ENCODE data around the gene BBIP1. TPM values are rescaled to one million over a fixed set of nuclear protein-coding genes. Genes with fewer than 3 reads are reported as not detected.

Gene BBIP1
- total RNA-seq, 1 donor = 32.2 TPM

DNA sequence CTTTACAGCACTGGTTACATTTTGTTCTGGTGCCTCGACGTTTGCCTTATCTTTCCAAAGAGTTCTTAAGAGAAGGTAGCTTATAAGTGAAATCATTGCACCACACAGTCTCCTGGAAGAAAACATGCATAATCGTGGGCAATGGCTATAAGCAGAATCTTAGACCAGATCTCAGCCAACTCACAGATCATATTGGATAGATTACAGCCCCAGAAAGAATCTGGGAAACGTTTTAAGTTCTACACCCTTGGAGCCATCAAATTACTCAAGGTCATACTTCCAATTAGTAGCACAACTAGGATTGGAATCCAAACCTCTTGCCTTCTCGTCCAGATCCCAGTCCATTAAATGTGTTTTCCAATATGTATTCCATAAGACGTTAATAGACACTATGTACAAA is 56.0 kb downstream of the BBIP1 start:
- DNase-seq (ENCODE audit: insufficient read length, low spot score, missing footprints) = no peak
- Histone ChIP-seq H3K4me1 (ENCODE audit: insufficient read depth, low read length) (peaks cover 23% of the 10 kb centered on the region), H3K4me2 (ENCODE audit: insufficient read depth, low read length) (no peak overlapping the region), H3K79me2 (ENCODE audit: insufficient read depth, low read length) (no peaks in the 10 kb centered on the region), H3K27me3 (ENCODE audit: insufficient read depth, low read length) (no peaks in the 10 kb centered on the region), H2AFZ (ENCODE audit: low read length) (no peak overlapping the region), H4K20me1 (ENCODE audit: insufficient read depth, low read length) (no peaks in the 10 kb centered on the region), H3K27ac (ENCODE audit: low read depth, low read length) (no peak overlapping the region), H3K4me3 (ENCODE audit: insufficient read depth, low read length) (no peak overlapping the region), H3K36me3 (ENCODE audit: insufficient read depth, low read length) (no peaks in the 10 kb centered on the region), H3K9me3 (ENCODE audit: low read depth, low read length) (no peaks in the 10 kb centered on the region)
- TF ChIP-seq, protein P1, sequence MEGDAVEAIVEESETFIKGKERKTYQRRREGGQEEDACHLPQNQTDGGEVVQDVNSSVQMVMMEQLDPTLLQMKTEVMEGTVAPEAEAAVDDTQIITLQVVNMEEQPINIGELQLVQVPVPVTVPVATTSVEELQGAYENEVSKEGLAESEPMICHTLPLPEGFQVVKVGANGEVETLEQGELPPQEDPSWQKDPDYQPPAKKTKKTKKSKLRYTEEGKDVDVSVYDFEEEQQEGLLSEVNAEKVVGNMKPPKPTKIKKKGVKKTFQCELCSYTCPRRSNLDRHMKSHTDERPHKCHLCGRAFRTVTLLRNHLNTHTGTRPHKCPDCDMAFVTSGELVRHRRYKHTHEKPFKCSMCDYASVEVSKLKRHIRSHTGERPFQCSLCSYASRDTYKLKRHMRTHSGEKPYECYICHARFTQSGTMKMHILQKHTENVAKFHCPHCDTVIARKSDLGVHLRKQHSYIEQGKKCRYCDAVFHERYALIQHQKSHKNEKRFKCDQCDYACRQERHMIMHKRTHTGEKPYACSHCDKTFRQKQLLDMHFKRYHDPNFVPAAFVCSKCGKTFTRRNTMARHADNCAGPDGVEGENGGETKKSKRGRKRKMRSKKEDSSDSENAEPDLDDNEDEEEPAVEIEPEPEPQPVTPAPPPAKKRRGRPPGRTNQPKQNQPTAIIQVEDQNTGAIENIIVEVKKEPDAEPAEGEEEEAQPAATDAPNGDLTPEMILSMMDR (IDR thresholded peaks at IDR 0.05; ENCODE audit: extremely low read depth, low read depth, low read length) = no peak

DNA sequence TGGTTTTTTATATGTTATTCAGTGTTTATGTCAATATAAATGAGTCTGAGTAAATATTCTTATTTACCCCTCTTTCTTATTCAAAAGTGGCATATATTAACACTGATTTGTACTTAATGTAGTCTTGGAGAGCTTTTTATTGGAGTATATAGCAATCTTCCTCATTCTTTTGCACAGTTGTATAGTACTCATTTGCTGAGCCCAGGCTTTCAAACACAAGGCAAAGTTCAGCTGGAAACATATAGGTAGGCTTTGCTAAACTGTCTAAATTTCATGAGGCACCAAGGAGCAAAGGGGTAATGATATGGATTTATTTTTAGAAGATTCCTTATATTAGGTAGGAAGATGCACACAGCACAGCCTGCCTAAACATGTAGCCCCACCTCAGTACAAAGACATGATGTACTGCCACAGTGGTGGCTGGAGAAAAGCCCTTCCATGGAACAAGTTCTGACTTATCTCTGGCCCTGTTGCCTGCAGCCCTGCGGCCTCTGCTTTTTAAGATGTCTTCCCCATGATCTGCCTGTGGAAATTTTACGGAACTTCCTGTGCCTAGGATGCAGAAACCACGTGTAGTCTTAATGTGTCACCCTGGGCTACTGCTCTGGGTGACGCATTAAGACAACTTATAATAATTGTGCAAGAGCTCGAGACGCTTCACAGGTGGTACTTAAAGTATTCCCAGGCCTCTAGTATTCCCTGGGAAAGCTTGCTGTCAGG is 56.9 kb downstream of the BBIP1 start:
- DNase-seq (ENCODE audit: insufficient read length, low spot score, missing footprints) = no peak
- Histone ChIP-seq H3K4me3 (ENCODE audit: insufficient read depth, low read length) (no peak overlapping the region), H3K79me2 (ENCODE audit: insufficient read depth, low read length) (no peaks in the 10 kb centered on the region), H3K27ac (ENCODE audit: low read depth, low read length) (no peak overlapping the region), H3K36me3 (ENCODE audit: insufficient read depth, low read length) (no peaks in the 10 kb centered on the region), H4K20me1 (ENCODE audit: insufficient read depth, low read length) (no peaks in the 10 kb centered on the region), H3K27me3 (ENCODE audit: insufficient read depth, low read length) (no peaks in the 10 kb centered on the region), H3K4me1 (ENCODE audit: insufficient read depth, low read length) (peaks cover 24% of the 10 kb centered on the region), H3K9me3 (ENCODE audit: low read depth, low read length) (no peaks in the 10 kb centered on the region), H2AFZ (ENCODE audit: low read length) (no peak overlapping the region), H3K4me2 (ENCODE audit: insufficient read depth, low read length) (no peak overlapping the region)
- TF ChIP-seq, protein P1 (IDR thresholded peaks at IDR 0.05; ENCODE audit: extremely low read depth, low read depth, low read length) = no peak

DNA sequence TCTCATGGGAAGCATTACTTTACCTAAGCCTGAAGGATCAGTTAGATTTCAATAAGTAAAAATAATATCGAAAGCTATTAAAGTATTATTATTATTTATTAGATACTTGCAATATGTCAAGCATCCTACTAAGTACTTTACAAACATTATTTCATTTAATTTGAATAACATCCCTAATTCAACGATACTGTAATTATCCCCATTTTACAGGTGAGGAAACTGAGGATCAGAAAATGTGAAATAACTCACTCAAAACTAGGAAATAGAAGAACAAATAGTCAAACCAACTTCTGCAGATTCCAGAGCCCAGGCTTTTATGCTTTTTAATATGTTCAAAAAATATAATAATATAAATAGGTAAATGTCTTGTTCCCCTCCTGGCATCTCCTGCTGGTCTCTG is 57.5 kb downstream of the BBIP1 start:
- peaks cover 24% of the 10 kb centered on the region for H3K4me1 ChIP-seq (ENCODE audit: insufficient read depth, low read length)
- no peak overlapping the region for H2AFZ ChIP-seq (ENCODE audit: low read length)
- no peaks in the 10 kb centered on the region for H3K9me3 ChIP-seq (ENCODE audit: low read depth, low read length)
- H3K79me2 ChIP-seq (ENCODE audit: insufficient read depth, low read length) = no peaks in the 10 kb centered on the region
- H3K36me3 ChIP-seq (ENCODE audit: insufficient read depth, low read length) = no peaks in the 10 kb centered on the region
- DNase-seq (ENCODE audit: insufficient read length, low spot score, missing footprints) = no peak
- no peak overlapping the region for H3K4me2 ChIP-seq (ENCODE audit: insufficient read depth, low read length)
- no peak overlapping the region for H3K27ac ChIP-seq (ENCODE audit: low read depth, low read length)
- TF ChIP-seq, protein P1 (IDR thresholded peaks at IDR 0.05; ENCODE audit: extremely low read depth, low read depth, low read length) = no peak
- no peaks in the 10 kb centered on the region for H3K27me3 ChIP-seq (ENCODE audit: insufficient read depth, low read length)
- no peak overlapping the region for H3K4me3 ChIP-seq (ENCODE audit: insufficient read depth, low read length)
- H4K20me1 ChIP-seq (ENCODE audit: insufficient read depth, low read length) = no peaks in the 10 kb centered on the region

DNA sequence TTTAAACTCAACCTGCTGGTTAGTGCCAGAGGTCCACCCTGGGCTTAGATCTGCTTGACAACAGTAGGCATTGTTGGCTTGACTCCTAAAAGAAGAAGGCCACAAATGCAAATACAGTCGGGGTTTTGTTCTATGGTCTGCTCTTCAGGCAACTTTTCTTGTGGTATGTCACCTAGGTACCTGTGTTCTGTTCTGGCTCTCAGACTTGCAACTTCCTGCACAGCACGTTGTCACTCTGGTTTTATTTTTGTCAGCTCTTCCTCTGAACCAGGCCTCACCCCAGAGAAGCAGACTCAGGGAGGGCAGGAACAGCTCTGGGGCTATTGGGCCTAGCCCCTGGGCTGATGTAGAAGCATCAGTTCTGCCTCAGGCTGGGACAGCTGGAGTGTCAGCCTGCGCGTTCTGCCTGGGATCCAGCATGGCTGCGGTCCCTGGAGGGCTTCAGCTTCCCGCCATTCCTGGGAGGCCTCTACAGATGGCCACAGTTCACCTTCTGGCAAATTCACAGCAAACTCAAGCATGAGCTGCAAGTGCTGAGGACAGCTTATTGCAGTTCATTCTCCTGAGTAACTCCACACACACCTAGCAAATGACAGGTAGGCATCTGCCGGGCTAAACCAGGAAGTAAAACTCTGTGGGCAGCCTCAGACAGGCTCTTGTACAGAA is 58.3 kb downstream of the BBIP1 start:
- Histone ChIP-seq H3K4me2 (ENCODE audit: insufficient read depth, low read length) (no peak overlapping the region), H3K9me3 (ENCODE audit: low read depth, low read length) (no peaks in the 10 kb centered on the region), H4K20me1 (ENCODE audit: insufficient read depth, low read length) (no peaks in the 10 kb centered on the region), H3K27me3 (ENCODE audit: insufficient read depth, low read length) (no peaks in the 10 kb centered on the region), H3K36me3 (ENCODE audit: insufficient read depth, low read length) (no peaks in the 10 kb centered on the region), H2AFZ (ENCODE audit: low read length) (peak overlapping the region; percentile 8), H3K4me1 (ENCODE audit: insufficient read depth, low read length) (peaks cover 19% of the 10 kb centered on the region), H3K4me3 (ENCODE audit: insufficient read depth, low read length) (no peak overlapping the region), H3K27ac (ENCODE audit: low read depth, low read length) (no peak overlapping the region), H3K79me2 (ENCODE audit: insufficient read depth, low read length) (no peaks in the 10 kb centered on the region)
- no peak for DNase-seq (ENCODE audit: insufficient read length, low spot score, missing footprints)
- TF ChIP-seq, protein P1 (IDR thresholded peaks at IDR 0.05; ENCODE audit: extremely low read depth, low read depth, low read length) = no peak

All from osteoblast (primary cell).